SK-N-SH treated with all-trans-retinoic acid at 6 μM for 48 hours (cell line): ENCODE data around the gene ROBO1.

ENCODE experiments used
- ZNF565 ChIP-seq: fragments of 450-650 bp; formaldehyde crosslinking; conservative IDR thresholded peaks from 2 replicates; pipeline ENCODE4 v1.5.0; 2020; ENCODE audit warnings: low read depth, mild to moderate bottlenecking, moderate library complexity
- TF ChIP-seq, protein P1 (sequence below): fragments of 250-450 bp; sonication (Bioruptor Pico); IDR thresholded peaks from 2 replicates; pipeline ENCODE4 v1.5.1; 2021; ENCODE audit warnings: mild to moderate bottlenecking, moderate library complexity

DNA sequence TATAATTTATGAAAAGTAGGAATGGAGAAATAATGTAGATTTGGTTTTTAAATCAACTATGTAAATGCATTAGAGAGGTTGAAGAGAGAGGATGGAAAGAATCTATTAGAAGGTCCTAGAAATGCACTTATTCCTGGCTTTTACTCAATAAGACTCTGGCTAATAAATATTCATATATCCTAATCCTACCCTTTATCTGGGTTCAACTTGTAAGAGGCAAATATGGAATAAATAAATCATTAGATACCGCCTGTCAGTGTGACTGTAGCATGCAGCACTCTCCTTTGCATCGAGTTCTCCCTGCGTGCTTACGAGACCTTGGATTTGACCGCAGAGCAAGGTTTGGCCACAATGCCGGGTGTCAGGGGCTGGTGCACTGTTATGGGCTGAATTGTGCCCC is 1156.5 kb downstream of the ROBO1 start:
- TF ChIP-seq ZNF565 = no peak
- TF ChIP-seq, protein P1, sequence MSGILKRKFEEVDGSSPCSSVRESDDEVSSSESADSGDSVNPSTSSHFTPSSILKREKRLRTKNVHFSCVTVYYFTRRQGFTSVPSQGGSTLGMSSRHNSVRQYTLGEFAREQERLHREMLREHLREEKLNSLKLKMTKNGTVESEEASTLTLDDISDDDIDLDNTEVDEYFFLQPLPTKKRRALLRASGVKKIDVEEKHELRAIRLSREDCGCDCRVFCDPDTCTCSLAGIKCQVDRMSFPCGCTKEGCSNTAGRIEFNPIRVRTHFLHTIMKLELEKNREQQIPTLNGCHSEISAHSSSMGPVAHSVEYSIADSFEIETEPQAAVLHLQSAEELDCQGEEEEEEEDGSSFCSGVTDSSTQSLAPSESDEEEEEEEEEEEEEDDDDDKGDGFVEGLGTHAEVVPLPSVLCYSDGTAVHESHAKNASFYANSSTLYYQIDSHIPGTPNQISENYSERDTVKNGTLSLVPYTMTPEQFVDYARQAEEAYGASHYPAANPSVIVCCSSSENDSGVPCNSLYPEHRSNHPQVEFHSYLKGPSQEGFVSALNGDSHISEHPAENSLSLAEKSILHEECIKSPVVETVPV (CRISPR knock-in tag) = no peak
